ENCODE data around the gene MPZL1. TPM values are rescaled to one million over a fixed set of nuclear protein-coding genes. Genes with fewer than 3 reads are reported as not detected.

The MPZL1 gene
- total and polyA plus RNA-seq, 8 donors, result 6.3 to 46.6 (median 19.2) TPM

GRCh38 chr1:167749741-167750140, 28.0 kb downstream of the MPZL1 start:
- FAIRE-seq (no peak), DNase-seq (no peak), ATAC-seq (no peak)
- intact Hi-C loops (cut with DNase I), result no loop called here
- Histone ChIP-seq H3K27me3 (no peaks in the 10 kb centered on the region), H3K4me1 (peaks cover 0 to 27% (median 7%) of the 10 kb centered on the region in 3 donors), H3K9me3 (no peaks in the 10 kb centered on the region), H3K36me3 (no peaks in the 10 kb centered on the region), H3K27ac (no peak overlapping the region), H3K4me3 (no peak overlapping the region)
- WGBS, 2 donors, result 85 to 87% methylated on average over 2 of the region's 2 CpGs
- TF ChIP-seq CTCF (IDR thresholded peaks at IDR 0.05), result no peak

DNA sequence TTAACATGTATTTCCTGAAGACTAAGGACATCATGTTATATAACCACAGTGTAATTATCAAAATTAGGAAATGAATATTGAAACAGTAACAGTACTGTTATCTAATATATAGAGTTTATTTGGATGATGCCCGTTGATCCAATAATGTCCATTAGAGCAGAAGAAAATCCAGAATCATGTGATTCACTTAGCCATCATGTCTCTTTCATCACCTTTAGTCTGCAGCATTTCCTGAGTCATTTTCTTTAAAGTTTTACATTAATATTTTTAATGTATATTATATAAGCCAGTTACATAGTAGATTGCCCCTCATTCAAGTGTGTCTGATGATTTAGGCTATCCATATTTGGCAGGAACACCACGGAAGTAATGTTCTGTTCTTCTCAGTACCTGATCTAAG, 28.9 kb downstream of the MPZL1 start:
- Histone ChIP-seq H3K4me1 (peaks cover 0 to 27% (median 7%) of the 10 kb centered on the region in 3 donors), H3K27me3 (no peaks in the 10 kb centered on the region), H3K9me3 (no peaks in the 10 kb centered on the region), H3K36me3 (no peaks in the 10 kb centered on the region), H3K4me3 (no peak overlapping the region), H3K27ac (no peak overlapping the region)
- WGBS, 2 donors, result 96 to 97% methylated on average over 2 of the region's 2 CpGs
- FAIRE-seq, result no peak
- TF ChIP-seq CTCF (IDR thresholded peaks at IDR 0.05), result no peak
- intact Hi-C loops (cut with DNase I), result no loop called here
- no peak for ATAC-seq
- DNase-seq, result no peak

- Histone ChIP-seq H3K27me3 (no peaks in the 10 kb centered on the region), H3K9me3 (no peaks in the 10 kb centered on the region), H3K4me3 (no peak overlapping the region), H3K4me1 (peaks cover 0 to 30% (median 7%) of the 10 kb centered on the region in 3 donors), H3K36me3 (no peaks in the 10 kb centered on the region), H3K27ac (peak overlapping the region in 1 of 4 donors; percentile 34)
- DNase-seq, result no peak
- no peak for TF ChIP-seq CTCF (IDR thresholded peaks at IDR 0.05)
- WGBS, 2 donors, result 91 to 96% methylated on average over 1 of the region's 1 CpG
- intact Hi-C loops (cut with DNase I), result no loop called here
- ATAC-seq, result no peak
- FAIRE-seq, result no peak
Measured at GRCh38 chr1:167751676-167752075, 29.9 kb downstream of the MPZL1 start.

DNA sequence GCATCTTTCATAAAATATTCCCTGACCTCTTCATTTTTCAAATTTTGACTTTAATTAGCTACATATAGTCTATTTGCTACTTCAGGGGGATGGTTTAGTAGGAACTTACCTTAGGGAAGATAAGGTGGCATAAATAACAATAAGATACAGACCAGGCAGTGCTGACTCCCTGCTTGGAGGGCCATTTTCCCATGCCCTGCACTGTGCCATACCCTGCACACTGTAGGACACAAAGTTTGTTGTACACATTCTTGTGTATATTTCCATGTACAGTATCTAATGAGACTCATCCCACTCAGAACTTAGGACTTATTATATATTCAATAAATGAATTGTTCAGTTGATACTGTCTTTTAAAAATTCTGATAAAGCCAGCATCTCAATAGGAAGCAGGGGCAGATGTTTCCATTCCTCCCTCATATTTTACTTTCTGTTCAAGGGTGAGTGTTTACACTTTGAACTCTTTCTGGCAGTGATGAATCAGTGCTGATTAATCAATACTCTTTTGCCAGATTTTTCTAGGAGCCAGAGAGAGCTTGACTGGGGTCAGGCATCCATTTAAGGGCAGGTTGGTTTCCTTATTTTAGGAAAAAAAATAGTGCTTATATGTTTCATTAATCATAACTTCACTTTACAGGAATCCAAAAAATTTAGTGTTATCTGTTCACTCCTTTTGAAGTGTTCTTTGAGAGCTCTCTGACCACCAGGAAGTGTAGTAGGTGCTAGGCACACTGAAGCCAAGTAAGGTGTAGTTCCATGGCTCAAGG, 30.6 kb downstream of the MPZL1 start:
- peak overlapping the region in 2 of 4 donors; percentile 27 to 67 for H3K27ac ChIP-seq
- intact Hi-C loops (cut with DNase I), result no loop called here
- ATAC-seq (peak; percentile 52 to 73 (median 59)), DNase-seq (no peak), FAIRE-seq (no peak)
- H3K4me1 ChIP-seq, result peaks cover 0 to 37% (median 7%) of the 10 kb centered on the region in 3 donors
- no peaks in the 10 kb centered on the region for H3K9me3 ChIP-seq
- H3K27me3 ChIP-seq, result no peaks in the 10 kb centered on the region
- H3K36me3 ChIP-seq, result no peaks in the 10 kb centered on the region
- H3K4me3 ChIP-seq, result no peak overlapping the region
- TF ChIP-seq CTCF (IDR thresholded peaks at IDR 0.05), result no peak

DNA sequence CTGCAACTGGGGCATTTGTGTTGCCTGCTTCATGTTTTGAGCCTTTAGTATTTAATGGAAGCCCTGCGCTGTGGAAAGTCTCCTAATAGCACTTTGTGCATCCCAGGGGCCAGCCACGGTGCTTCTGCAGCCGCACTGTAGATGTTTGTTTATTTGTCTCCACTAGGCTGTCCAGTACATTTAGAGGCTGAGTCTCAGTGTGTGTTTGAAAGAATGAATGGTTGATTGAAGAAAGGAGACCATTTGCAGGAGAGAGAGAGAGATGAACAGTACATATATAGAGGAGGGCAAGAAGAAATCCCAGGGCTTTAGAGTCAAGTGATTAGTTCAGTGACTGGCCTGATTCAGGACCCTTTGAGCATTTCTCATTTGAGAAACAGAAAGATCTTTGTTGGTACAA, 33.9 kb downstream of the MPZL1 start:
- no peak for TF ChIP-seq CTCF (IDR thresholded peaks at IDR 0.05)
- FAIRE-seq (no peak), DNase-seq (no peak), ATAC-seq (no peak)
- intact Hi-C loops (cut with DNase I), result no loop called here
- no peaks in the 10 kb centered on the region for H3K27me3 ChIP-seq
- H3K27ac ChIP-seq, result no peak overlapping the region
- H3K9me3 ChIP-seq, result no peaks in the 10 kb centered on the region
- H3K4me3 ChIP-seq, result no peak overlapping the region
- peaks cover 0 to 29% (median 0%) of the 10 kb centered on the region in 3 donors for H3K4me1 ChIP-seq
- 77 to 80% methylated on average over 3 of the region's 3 CpGs for WGBS, 2 donors
- H3K36me3 ChIP-seq, result no peaks in the 10 kb centered on the region

Measured in pancreas (tissue), 10 donors.